HepG2 (cell line): ENCODE results near the gene RPS6KB1. TPM values are rescaled to one million over a fixed set of nuclear protein-coding genes. Genes with fewer than 3 reads are reported as not detected.
A peak's percentile ranks its signal among the peaks of the same experiment; 100 is the strongest.

Source experiments
- DR1 ChIP-seq: sonication (generic); formaldehyde crosslinking; IDR thresholded peaks from 2 replicates; pipeline ENCODE4 v1.8.0; 2021; ENCODE audit warnings: mild to moderate bottlenecking, missing genetic modification reagents, inconsistent platforms
- HNRNPL ChIP-seq: fragments of 200-400 bp; formaldehyde crosslinking; IDR thresholded peaks from 2 replicates; pipeline ENCODE4 v1.6.1; 2017; ENCODE audit warnings: mild to moderate bottlenecking, low read depth, low read length
- NFE2L1 ChIP-seq: sonication (generic); formaldehyde crosslinking; IDR thresholded peaks from 2 replicates; pipeline ENCODE4 v1.4.0; 2020; ENCODE audit warnings: missing genetic modification reagents, mild to moderate bottlenecking, borderline replicate concordance
- RXRA ChIP-seq: sonication (generic); formaldehyde crosslinking; IDR thresholded peaks from 2 replicates; pipeline ENCODE4 v1.5.1; 2020; ENCODE audit warnings: missing genetic modification reagents
- U2AF1 ChIP-seq: fragments of 200-400 bp; formaldehyde crosslinking; optimal IDR thresholded peaks from 2 replicates; pipeline ENCODE3; 2017; ENCODE audit warnings: mild to moderate bottlenecking, low read depth, low read length
- ZC3H4 ChIP-seq: sonication (generic); formaldehyde crosslinking; IDR thresholded peaks from 2 replicates; pipeline ENCODE4 v1.4.0; 2020; ENCODE audit warnings: missing genetic modification reagents, borderline replicate concordance
- ZIK1 ChIP-seq: sonication (generic); formaldehyde crosslinking; IDR thresholded peaks from 2 replicates; pipeline ENCODE4 v1.5.0; 2020; ENCODE audit warnings: mild to moderate bottlenecking, low read depth, missing genetic modification reagents, borderline replicate concordance
- polyA plus RNA-seq, 8 experiments: library from polyadenylated mRNA; depleted of rRNA in 3 of 8; stranded (reverse) in 7 of 8; unstranded in 1 of 8; fragments of >200 nt; fragmentation: Illumina TruSeq in 4 of 8; extraction: Trizol in 4 of 8; gene quantifications; 2 replicates each; pipeline versions ENCODE4 v1.2.1 to v1.2.3, GENCODE V29; 2011 to 2016; ENCODE audit warnings: low read depth in 4 of 8, missing spikeins in 1 of 8, mixed read lengths in 1 of 8; ENCODE audit not compliant: insufficient read depth in 1 of 8
- total RNA-seq, 5 experiments: library from RNA; depleted of rRNA; stranded (reverse); fragments of >200 nt; fragmentation: Illumina TruSeq; extraction: Trizol; gene quantifications; 2 replicates each; pipeline ENCODE4 v1.2.3, GENCODE V29; 2016; ENCODE audit warnings: low read depth in 1 of 5
- TF ChIP-seq, protein P1 (sequence below): sonication (generic); formaldehyde crosslinking; IDR thresholded peaks from 2 replicates; pipeline ENCODE4 v1.5.0; 2020; ENCODE audit warnings: mild to moderate bottlenecking, missing genetic modification reagents, borderline replicate concordance
- TF ChIP-seq, protein P2 (sequence below): sonication (generic); formaldehyde crosslinking; IDR thresholded peaks from 2 replicates; pipeline ENCODE4 v1.4.0; 2020; ENCODE audit warnings: mild to moderate bottlenecking, missing genetic modification reagents
- TF ChIP-seq, protein P3 (sequence below): IDR thresholded peaks from 2 replicates; pipeline ENCODE4 v1.6.1; 2016; ENCODE audit warnings: missing compliant biosample characterization, missing genetic modification reagents, borderline replicate concordance
- TF ChIP-seq, protein P4 (sequence below): conservative IDR thresholded peaks from 2 replicates; pipeline ENCODE4 v1.6.1; 2018; ENCODE audit warnings: missing genetic modification reagents
- TF ChIP-seq, protein P5 (sequence below): sonication (generic); formaldehyde crosslinking; IDR thresholded peaks from 2 replicates; pipeline ENCODE4 v1.4.0; 2020; ENCODE audit warnings: missing genetic modification reagents, borderline replicate concordance
- TF ChIP-seq, protein P6 (sequence below): IDR thresholded peaks from 2 replicates; pipeline ENCODE4 v1.6.1; 2016
- TF ChIP-seq, protein P7 (sequence below): sonication (generic); formaldehyde crosslinking; IDR thresholded peaks from 2 replicates; pipeline ENCODE4 v1.8.0; 2022; ENCODE audit warnings: mild to moderate bottlenecking, missing genetic modification reagents

The RPS6KB1 gene
- total and polyA plus RNA-seq, 2 of the 13 experiments (the other 11 are each of a cell fraction or from before 2014, with no cell fraction given), result 16.5 to 42.2 TPM

DNA sequence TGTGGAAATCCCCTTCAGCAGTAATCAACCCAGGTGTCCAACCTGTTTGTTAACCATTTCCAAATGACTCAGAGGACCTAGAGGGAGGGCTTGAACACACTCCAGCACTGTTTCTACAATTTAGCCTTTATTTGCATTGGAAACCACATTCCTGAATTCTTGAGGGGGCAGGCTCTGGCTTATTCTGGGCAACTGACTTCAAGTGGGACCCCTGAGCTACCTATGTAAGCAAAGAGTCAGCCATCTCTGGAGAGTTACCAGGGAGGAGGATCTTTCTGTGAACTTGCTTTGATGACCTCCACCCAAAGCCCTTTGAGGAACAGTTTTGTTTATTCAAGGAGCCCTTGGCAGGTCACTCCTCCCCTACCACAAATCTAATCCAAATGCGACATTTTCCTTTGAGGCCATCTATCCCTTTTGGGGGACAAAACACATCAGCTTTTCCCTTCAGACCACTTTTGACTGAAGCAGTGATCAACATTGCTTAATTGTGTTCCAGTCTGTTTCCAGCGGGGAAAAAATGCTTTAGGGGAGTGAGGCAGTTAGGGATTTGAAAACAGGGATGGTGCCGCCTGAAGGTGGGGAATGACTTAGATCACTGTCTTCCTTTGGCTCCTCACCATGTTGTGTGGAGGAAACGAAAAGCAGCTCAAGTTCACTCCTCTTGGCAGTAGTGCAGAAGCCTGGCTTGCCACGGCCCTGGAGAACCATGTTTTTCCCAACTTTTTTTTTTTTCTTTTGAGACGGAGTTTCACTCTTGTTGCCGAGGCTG lies 46.3 kb upstream of the RPS6KB1 start (continued):
- TF ChIP-seq, protein P1, sequence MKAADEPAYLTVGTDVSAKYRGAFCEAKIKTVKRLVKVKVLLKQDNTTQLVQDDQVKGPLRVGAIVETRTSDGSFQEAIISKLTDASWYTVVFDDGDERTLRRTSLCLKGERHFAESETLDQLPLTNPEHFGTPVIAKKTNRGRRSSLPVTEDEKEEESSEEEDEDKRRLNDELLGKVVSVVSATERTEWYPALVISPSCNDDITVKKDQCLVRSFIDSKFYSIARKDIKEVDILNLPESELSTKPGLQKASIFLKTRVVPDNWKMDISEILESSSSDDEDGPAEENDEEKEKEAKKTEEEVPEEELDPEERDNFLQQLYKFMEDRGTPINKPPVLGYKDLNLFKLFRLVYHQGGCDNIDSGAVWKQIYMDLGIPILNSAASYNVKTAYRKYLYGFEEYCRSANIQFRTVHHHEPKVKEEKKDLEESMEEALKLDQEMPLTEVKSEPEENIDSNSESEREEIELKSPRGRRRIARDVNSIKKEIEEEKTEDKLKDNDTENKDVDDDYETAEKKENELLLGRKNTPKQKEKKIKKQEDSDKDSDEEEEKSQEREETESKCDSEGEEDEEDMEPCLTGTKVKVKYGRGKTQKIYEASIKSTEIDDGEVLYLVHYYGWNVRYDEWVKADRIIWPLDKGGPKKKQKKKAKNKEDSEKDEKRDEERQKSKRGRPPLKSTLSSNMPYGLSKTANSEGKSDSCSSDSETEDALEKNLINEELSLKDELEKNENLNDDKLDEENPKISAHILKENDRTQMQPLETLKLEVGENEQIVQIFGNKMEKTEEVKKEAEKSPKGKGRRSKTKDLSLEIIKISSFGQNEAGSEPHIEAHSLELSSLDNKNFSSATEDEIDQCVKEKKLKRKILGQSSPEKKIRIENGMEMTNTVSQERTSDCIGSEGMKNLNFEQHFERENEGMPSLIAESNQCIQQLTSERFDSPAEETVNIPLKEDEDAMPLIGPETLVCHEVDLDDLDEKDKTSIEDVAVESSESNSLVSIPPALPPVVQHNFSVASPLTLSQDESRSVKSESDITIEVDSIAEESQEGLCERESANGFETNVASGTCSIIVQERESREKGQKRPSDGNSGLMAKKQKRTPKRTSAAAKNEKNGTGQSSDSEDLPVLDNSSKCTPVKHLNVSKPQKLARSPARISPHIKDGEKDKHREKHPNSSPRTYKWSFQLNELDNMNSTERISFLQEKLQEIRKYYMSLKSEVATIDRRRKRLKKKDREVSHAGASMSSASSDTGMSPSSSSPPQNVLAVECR, result no peak; the same call in 1 of the 2 replicates
- TF ChIP-seq, protein P2, sequence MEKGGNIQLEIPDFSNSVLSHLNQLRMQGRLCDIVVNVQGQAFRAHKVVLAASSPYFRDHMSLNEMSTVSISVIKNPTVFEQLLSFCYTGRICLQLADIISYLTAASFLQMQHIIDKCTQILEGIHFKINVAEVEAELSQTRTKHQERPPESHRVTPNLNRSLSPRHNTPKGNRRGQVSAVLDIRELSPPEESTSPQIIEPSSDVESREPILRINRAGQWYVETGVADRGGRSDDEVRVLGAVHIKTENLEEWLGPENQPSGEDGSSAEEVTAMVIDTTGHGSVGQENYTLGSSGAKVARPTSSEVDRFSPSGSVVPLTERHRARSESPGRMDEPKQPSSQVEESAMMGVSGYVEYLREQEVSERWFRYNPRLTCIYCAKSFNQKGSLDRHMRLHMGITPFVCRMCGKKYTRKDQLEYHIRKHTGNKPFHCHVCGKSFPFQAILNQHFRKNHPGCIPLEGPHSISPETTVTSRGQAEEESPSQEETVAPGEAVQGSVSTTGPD, result no peak; the same call in 1 of the 2 replicates
- TF ChIP-seq, protein P3, sequence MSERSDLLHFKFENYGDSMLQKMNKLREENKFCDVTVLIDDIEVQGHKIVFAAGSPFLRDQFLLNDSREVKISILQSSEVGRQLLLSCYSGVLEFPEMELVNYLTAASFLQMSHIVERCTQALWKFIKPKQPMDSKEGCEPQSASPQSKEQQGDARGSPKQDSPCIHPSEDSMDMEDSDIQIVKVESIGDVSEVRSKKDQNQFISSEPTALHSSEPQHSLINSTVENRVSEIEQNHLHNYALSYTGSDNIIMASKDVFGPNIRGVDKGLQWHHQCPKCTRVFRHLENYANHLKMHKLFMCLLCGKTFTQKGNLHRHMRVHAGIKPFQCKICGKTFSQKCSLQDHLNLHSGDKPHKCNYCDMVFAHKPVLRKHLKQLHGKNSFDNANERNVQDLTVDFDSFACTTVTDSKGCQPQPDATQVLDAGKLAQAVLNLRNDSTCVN (CRISPR knock-in tag), result 0 out of 2 replicates have a peak, but pooled peaks have one; percentile 11
- TF ChIP-seq, protein P4, sequence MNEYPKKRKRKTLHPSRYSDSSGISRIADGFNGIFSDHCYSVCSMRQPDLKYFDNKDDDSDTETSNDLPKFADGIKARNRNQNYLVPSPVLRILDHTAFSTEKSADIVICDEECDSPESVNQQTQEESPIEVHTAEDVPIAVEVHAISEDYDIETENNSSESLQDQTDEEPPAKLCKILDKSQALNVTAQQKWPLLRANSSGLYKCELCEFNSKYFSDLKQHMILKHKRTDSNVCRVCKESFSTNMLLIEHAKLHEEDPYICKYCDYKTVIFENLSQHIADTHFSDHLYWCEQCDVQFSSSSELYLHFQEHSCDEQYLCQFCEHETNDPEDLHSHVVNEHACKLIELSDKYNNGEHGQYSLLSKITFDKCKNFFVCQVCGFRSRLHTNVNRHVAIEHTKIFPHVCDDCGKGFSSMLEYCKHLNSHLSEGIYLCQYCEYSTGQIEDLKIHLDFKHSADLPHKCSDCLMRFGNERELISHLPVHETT (CRISPR knock-in tag), result peak; percentile 56
- no peak for TF ChIP-seq DR1 (CRISPR knock-in tag)
- TF ChIP-seq, protein P5, sequence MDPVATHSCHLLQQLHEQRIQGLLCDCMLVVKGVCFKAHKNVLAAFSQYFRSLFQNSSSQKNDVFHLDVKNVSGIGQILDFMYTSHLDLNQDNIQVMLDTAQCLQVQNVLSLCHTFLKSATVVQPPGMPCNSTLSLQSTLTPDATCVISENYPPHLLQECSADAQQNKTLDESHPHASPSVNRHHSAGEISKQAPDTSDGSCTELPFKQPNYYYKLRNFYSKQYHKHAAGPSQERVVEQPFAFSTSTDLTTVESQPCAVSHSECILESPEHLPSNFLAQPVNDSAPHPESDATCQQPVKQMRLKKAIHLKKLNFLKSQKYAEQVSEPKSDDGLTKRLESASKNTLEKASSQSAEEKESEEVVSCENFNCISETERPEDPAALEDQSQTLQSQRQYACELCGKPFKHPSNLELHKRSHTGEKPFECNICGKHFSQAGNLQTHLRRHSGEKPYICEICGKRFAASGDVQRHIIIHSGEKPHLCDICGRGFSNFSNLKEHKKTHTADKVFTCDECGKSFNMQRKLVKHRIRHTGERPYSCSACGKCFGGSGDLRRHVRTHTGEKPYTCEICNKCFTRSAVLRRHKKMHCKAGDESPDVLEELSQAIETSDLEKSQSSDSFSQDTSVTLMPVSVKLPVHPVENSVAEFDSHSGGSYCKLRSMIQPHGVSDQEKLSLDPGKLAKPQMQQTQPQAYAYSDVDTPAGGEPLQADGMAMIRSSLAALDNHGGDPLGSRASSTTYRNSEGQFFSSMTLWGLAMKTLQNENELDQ (CRISPR knock-in tag), result peak; percentile 41; the same call in 1 of the 2 replicates
- TF ChIP-seq NFE2L1, result no peak
- TF ChIP-seq, protein P6, sequence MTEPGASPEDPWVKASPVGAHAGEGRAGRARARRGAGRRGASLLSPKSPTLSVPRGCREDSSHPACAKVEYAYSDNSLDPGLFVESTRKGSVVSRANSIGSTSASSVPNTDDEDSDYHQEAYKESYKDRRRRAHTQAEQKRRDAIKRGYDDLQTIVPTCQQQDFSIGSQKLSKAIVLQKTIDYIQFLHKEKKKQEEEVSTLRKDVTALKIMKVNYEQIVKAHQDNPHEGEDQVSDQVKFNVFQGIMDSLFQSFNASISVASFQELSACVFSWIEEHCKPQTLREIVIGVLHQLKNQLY (CRISPR knock-in tag), result no peak; the same call in 1 of the 2 replicates
- TF ChIP-seq, protein P7, sequence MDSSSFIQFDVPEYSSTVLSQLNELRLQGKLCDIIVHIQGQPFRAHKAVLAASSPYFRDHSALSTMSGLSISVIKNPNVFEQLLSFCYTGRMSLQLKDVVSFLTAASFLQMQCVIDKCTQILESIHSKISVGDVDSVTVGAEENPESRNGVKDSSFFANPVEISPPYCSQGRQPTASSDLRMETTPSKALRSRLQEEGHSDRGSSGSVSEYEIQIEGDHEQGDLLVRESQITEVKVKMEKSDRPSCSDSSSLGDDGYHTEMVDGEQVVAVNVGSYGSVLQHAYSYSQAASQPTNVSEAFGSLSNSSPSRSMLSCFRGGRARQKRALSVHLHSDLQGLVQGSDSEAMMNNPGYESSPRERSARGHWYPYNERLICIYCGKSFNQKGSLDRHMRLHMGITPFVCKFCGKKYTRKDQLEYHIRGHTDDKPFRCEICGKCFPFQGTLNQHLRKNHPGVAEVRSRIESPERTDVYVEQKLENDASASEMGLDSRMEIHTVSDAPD (CRISPR knock-in tag), result peak; percentile 84
- TF ChIP-seq U2AF1, result no peak
- TF ChIP-seq ZC3H4 (CRISPR knock-in tag), result no peak; the same call in none of the 2 replicates
- peak; percentile 9; the same call in 1 of the 2 replicates for TF ChIP-seq RXRA
- TF ChIP-seq ZIK1 (CRISPR knock-in tag), result no peak
- TF ChIP-seq HNRNPL, result no peak
